Progenitor cell of endocrine pancreas (in vitro differentiated cells): ENCODE data around the gene LRRC18. TPM values are rescaled to one million over a fixed set of nuclear protein-coding genes. Genes with fewer than 3 reads are reported as not detected.

Experiments
- DNase-seq: peaks from one replicate; pipeline ENCODE4 v3.0.0; 2021; ENCODE audit warnings: low spot score; ENCODE audit not compliant: unreplicated experiment
- H3K27ac Mint-ChIP-seq: 2 replicates; pipeline ENCODE4 v1.8.0; 2021; ENCODE audit warnings: mild to moderate bottlenecking, moderate library complexity, mixed read lengths
- H3K27me3 Mint-ChIP-seq: 2 replicates; pipeline ENCODE4 v1.8.0; 2021; ENCODE audit warnings: mixed read lengths
- H3K36me3 Mint-ChIP-seq: 2 replicates; pipeline ENCODE4 v1.8.0; 2022; ENCODE audit warnings: mixed read lengths; ENCODE audit not compliant: insufficient read depth
- H3K4me1 Mint-ChIP-seq: 2 replicates; pipeline ENCODE4 v1.8.0; 2021; ENCODE audit warnings: low read depth, mixed read lengths
- H3K4me3 Mint-ChIP-seq: 2 replicates; pipeline ENCODE4 v1.8.0; 2021; ENCODE audit warnings: low read depth, mild to moderate bottlenecking, moderate library complexity, mixed read lengths
- H3K9me3 Mint-ChIP-seq: 2 replicates; pipeline ENCODE4 v1.8.0; 2021; ENCODE audit warnings: low read depth, mixed read lengths
- CTCF ChIP-seq: fragments of 200-600 bp; sonication (generic); IDR thresholded peaks from one replicate; pipeline ENCODE4 v1.5.0; 2021; ENCODE audit warnings: antibody characterized with exemption, mild to moderate bottlenecking; ENCODE audit not compliant: unreplicated experiment
- total RNA-seq: library from RNA; stranded (reverse); gene quantifications from 2 replicates; pipeline ENCODE4 v1.2.1, GENCODE V29; 2021

Gene LRRC18
- total RNA-seq, 1 donor from 2014 or later = not detected

- DNase-seq = no peak
- peaks cover 3% of the 10 kb centered on the region for H3K27me3 Mint-ChIP-seq
- no peaks in the 10 kb centered on the region for H3K9me3 Mint-ChIP-seq
- no peak for TF ChIP-seq CTCF
- H3K27ac Mint-ChIP-seq = no peak overlapping the region
- H3K36me3 Mint-ChIP-seq = no peaks in the 10 kb centered on the region
- no peak overlapping the region for H3K4me3 Mint-ChIP-seq
- H3K4me1 Mint-ChIP-seq = peaks cover 7% of the 10 kb centered on the region
These were observed 6.7 kb upstream of the LRRC18 start for GRCh38 chr10:48946332-48946731.

- Mint-ChIP-seq H3K4me1 (peaks cover 7% of the 10 kb centered on the region), H3K4me3 (no peak overlapping the region), H3K27ac (no peak overlapping the region), H3K9me3 (no peaks in the 10 kb centered on the region), H3K36me3 (no peaks in the 10 kb centered on the region), H3K27me3 (no peaks in the 10 kb centered on the region)
- DNase-seq = no peak
- TF ChIP-seq CTCF = no peak
These were observed 5.9 kb upstream of the LRRC18 start for GRCh38 chr10:48945441-48946130.

- Mint-ChIP-seq H3K27ac (no peak overlapping the region), H3K27me3 (peaks cover 3% of the 10 kb centered on the region), H3K9me3 (no peaks in the 10 kb centered on the region)
These were observed 4.5 kb upstream of the LRRC18 start for GRCh38 chr10:48944171-48944570.

GRCh38 chr10:48943096-48943495 lies 3.5 kb upstream of the LRRC18 start:
- TF ChIP-seq CTCF = no peak
- H3K4me1 Mint-ChIP-seq = peaks cover 7% of the 10 kb centered on the region
- H3K36me3 Mint-ChIP-seq = no peaks in the 10 kb centered on the region
- no peak for DNase-seq
- no peak overlapping the region for H3K27ac Mint-ChIP-seq
- no peaks in the 10 kb centered on the region for H3K9me3 Mint-ChIP-seq
- H3K4me3 Mint-ChIP-seq = no peak overlapping the region
- peaks cover 3% of the 10 kb centered on the region for H3K27me3 Mint-ChIP-seq

More at GRCh38 chr10:48944171-48944570, 4.5 kb upstream of the LRRC18 start:
- H3K36me3 Mint-ChIP-seq = no peaks in the 10 kb centered on the region
- H3K4me1 Mint-ChIP-seq = peaks cover 7% of the 10 kb centered on the region
- no peak overlapping the region for H3K4me3 Mint-ChIP-seq
- TF ChIP-seq CTCF = no peak
- no peak for DNase-seq

- Mint-ChIP-seq H3K4me1 (peaks cover 4% of the 10 kb centered on the region), H3K27me3 (peaks cover 3% of the 10 kb centered on the region), H3K4me3 (no peak overlapping the region), H3K27ac (no peak overlapping the region), H3K36me3 (no peaks in the 10 kb centered on the region), H3K9me3 (no peaks in the 10 kb centered on the region)
- no peak for TF ChIP-seq CTCF
- DNase-seq = no peak
These were observed 1.9 kb upstream of the LRRC18 start for GRCh38 chr10:48941427-48942075.
